Lower leg skin (tissue), 3 donors: Measurements from ENCODE around the gene UACA.

Source experiments
- POLR2A ChIP-seq, 2 donors: fragments of 450-650 bp; IDR thresholded peaks; one replicate each; pipeline ENCODE4 v1.6.1; 2016 to 2017; ENCODE audit warnings: antibody characterized with exemption in 2 of 2, mild to moderate bottlenecking in 1 of 2, moderate library complexity in 1 of 2
- TF ChIP-seq, protein P1 (sequence below), 3 donors: fragments of 450-650 bp; IDR thresholded peaks; one replicate each; pipeline ENCODE4 v1.5.1; 2016; ENCODE audit warnings: antibody characterized with exemption in 3 of 3, mild to moderate bottlenecking in 3 of 3, moderate library complexity in 2 of 3

DNA sequence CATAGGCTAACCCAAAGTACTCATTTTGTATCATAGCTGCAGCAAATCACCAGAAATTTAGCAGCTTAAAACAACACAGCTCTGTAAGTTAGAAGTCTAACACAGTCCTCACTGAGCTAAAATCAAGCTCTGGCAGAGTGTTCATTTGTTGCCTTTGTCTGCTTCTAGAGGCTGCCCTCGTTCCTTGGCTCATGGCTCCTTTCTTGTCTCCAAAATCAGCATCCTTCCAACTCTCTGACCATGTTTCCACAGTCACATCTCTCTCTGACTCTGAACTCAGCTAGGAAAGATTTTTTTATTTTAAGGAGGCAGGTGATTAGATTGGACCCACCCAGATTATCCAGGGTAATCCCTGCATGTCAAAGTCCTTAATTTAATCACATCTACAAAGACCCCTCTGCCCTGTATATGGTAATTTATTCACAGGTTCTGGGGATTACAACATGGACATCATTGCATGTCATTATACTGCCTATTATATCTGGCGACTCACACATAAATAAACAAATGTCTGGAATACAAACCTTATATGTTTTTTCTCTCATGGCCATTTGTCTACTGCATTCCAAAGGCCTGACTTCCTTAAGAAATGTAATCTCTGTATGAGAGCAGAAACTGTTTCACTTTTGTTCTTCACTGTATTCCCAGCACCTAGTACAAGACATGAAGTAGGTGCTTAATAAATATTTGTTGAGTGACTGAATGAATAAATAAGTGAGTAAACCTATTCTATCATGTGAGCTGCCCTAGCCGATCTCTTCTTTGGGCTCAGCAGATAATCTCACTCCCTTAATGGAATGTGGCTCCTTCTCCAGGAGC is 15.1 kb upstream of the UACA start:
- TF ChIP-seq, protein P1, sequence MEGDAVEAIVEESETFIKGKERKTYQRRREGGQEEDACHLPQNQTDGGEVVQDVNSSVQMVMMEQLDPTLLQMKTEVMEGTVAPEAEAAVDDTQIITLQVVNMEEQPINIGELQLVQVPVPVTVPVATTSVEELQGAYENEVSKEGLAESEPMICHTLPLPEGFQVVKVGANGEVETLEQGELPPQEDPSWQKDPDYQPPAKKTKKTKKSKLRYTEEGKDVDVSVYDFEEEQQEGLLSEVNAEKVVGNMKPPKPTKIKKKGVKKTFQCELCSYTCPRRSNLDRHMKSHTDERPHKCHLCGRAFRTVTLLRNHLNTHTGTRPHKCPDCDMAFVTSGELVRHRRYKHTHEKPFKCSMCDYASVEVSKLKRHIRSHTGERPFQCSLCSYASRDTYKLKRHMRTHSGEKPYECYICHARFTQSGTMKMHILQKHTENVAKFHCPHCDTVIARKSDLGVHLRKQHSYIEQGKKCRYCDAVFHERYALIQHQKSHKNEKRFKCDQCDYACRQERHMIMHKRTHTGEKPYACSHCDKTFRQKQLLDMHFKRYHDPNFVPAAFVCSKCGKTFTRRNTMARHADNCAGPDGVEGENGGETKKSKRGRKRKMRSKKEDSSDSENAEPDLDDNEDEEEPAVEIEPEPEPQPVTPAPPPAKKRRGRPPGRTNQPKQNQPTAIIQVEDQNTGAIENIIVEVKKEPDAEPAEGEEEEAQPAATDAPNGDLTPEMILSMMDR (IDR thresholded peaks at IDR 0.05) = no peak
- no peak for TF ChIP-seq POLR2A (IDR thresholded peaks at IDR 0.05)
